Body of pancreas (tissue), 4 donors: ENCODE data around the gene TRAPPC12. TPM values are rescaled to one million over a fixed set of nuclear protein-coding genes. Genes with fewer than 3 reads are reported as not detected.

Experiments
- ATAC-seq: fragments of 150-250 bp; one replicate; pipeline ENCODE4 v1.9.1; 2016
- DNase-seq, 4 donors: peaks; one replicate each; pipeline ENCODE4 v3.0.0-alpha.2; 2019
- H3K27ac ChIP-seq, 4 donors: fragments of 200-600 bp; sonication (generic); 1 replicate in 3 of 4; 2 replicates in 1 of 4; pipeline versions ENCODE4 v1.5.1 to v1.6.1; 2016 to 2019; ENCODE audit warnings: mild to moderate bottlenecking in 1 of 4, mixed read lengths in 1 of 4, moderate library complexity in 1 of 4
- H3K27me3 ChIP-seq, 2 donors: fragments of 200-600 bp; sonication (generic); one replicate each; pipeline ENCODE4 v1.6.0; 2016; ENCODE audit warnings: mild to moderate bottlenecking in 1 of 2
- H3K36me3 ChIP-seq, 2 donors: fragments of 200-600 bp; sonication (generic); replicated peaks in 1 of 2; 2 replicates each; pipeline ENCODE4 v1.5.1; 2016; ENCODE audit warnings: low read depth in 2 of 2; ENCODE audit not compliant: insufficient read depth in 1 of 2
- H3K4me1 ChIP-seq: fragments of 200-600 bp; sonication (generic); one replicate; pipeline ENCODE4 v1.6.0; 2016
- H3K4me3 ChIP-seq, 2 donors: fragments of 200-600 bp; sonication (generic); 1 replicate in 1 of 2; 2 replicates in 1 of 2; pipeline ENCODE4 v1.5.1; 2016 to 2019
- H3K9me3 ChIP-seq, 3 donors: fragments of 200-600 bp; sonication (generic); 1 replicate in 2 of 3; 2 replicates in 1 of 3; pipeline ENCODE4 v1.5.1; 2016
- POLR2A ChIP-seq, 3 donors: fragments of 450-650 bp; IDR thresholded peaks; one replicate each; pipeline ENCODE4 v1.6.1; 2016; ENCODE audit warnings: antibody characterized with exemption in 3 of 3, mild to moderate bottlenecking in 2 of 3
- WGBS, 2 donors: methylation state at CpG; one replicate each; pipeline ENCODE4 v1.1.5; 2017; 5-methylcytosine and 5-hydroxymethylcytosine counted together
- intact Hi-C: fragments of 100-400 bp; cut with DNase I; formaldehyde crosslinking; loops from one replicate; pipeline ENCODE4 v1.15.1; 2023
- total RNA-seq, 2 donors: library from RNA; depleted of rRNA; stranded (reverse); fragments of >200 nt; gene quantifications; one replicate each; pipeline ENCODE4 v1.1.0, GENCODE V29; 2016
- TF ChIP-seq, protein P1 (sequence below), 7 experiments: fragments of 450-650 bp in 4 of 7; fragments of 200-600 bp in 3 of 7; sonication (generic) in 3 of 7; IDR thresholded peaks; one replicate each; pipeline ENCODE4 v1.5.1; 2016 to 2019; ENCODE audit warnings: antibody characterized with exemption in 7 of 7

Gene TRAPPC12
- total RNA-seq, 2 donors from 2014 or later, result 43.1 to 134 TPM

DNA sequence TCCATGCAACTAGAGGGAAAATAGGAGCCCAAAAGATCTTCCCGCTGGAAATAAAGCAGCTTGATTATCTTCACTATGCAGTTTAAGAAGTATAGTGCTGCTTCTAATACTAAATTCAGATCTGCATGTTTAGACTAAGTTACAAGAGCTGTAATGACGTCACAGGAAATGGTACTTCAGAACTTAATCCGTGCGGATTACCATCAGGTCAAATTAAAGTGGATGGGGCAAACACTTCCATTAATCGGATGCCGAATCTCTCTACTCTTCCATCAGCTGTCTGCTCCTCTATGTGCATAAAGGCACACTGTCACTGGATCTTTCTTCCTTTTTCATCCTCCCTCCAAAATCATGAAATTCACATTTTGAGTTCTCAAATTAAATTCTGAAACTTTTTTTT lies 52.6 kb downstream of the TRAPPC12 start:
- DNase-seq (no peak), ATAC-seq (no peak)
- no peak overlapping the region for H3K4me3 ChIP-seq
- TF ChIP-seq POLR2A (IDR thresholded peaks at IDR 0.05), result no peak
- TF ChIP-seq, protein P1, sequence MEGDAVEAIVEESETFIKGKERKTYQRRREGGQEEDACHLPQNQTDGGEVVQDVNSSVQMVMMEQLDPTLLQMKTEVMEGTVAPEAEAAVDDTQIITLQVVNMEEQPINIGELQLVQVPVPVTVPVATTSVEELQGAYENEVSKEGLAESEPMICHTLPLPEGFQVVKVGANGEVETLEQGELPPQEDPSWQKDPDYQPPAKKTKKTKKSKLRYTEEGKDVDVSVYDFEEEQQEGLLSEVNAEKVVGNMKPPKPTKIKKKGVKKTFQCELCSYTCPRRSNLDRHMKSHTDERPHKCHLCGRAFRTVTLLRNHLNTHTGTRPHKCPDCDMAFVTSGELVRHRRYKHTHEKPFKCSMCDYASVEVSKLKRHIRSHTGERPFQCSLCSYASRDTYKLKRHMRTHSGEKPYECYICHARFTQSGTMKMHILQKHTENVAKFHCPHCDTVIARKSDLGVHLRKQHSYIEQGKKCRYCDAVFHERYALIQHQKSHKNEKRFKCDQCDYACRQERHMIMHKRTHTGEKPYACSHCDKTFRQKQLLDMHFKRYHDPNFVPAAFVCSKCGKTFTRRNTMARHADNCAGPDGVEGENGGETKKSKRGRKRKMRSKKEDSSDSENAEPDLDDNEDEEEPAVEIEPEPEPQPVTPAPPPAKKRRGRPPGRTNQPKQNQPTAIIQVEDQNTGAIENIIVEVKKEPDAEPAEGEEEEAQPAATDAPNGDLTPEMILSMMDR (IDR thresholded peaks at IDR 0.05), result no peak
- no peaks in the 10 kb centered on the region for H3K4me1 ChIP-seq
- H3K36me3 ChIP-seq, result peaks cover 4 to 8% of the 10 kb centered on the region in 2 donors
- no peaks in the 10 kb centered on the region for H3K27me3 ChIP-seq
- WGBS, 2 donors, result 91 to 94% methylated on average over 6 of the region's 6 CpGs
- no peak overlapping the region for H3K27ac ChIP-seq
- intact Hi-C loops, result no loop called here
- no peaks in the 10 kb centered on the region for H3K9me3 ChIP-seq

DNA sequence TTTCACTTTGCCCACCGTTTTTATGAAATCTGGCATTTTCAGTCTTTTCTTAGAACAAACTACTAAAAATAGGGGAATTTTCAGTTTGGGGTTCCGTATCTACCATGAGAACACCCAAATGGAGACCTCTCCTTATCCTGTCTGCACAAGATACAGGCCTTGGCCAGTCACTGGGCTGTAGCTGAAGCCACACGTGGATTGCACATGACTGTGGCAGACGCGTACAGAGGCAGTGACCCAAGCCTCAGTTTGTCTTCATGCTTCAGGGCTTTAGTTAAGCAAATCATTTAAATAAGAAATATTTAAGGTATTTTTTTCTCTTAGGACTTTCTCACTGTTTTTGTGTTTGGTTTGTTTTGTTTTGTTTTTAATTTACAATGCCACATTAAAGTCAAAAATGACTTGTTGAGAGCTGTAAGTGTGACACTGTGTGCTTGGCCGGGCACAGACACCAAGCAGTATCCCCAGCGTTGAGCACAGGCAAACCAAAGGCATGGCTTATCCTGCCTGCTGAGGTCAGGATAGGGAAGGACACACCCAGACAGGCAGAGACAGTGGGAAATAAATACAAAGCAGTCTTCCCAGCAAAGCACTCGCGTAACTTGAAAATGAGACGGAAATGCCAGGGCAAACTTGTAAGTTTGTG lies 53.3 kb downstream of the TRAPPC12 start:
- ATAC-seq, result no peak
- no peaks in the 10 kb centered on the region for H3K9me3 ChIP-seq
- no peak overlapping the region for H3K27ac ChIP-seq
- TF ChIP-seq, protein P1 (IDR thresholded peaks at IDR 0.05), result no peak
- TF ChIP-seq POLR2A (IDR thresholded peaks at IDR 0.05), result no peak
- H3K4me1 ChIP-seq, result no peaks in the 10 kb centered on the region
- H3K4me3 ChIP-seq, result no peak overlapping the region
- H3K27me3 ChIP-seq, result no peaks in the 10 kb centered on the region
- DNase-seq, result no peak
- H3K36me3 ChIP-seq, result peaks cover 4 to 8% of the 10 kb centered on the region in 2 donors
- intact Hi-C loops, result no loop called here
- 87 to 93% methylated on average over 10 of the region's 10 CpGs for WGBS, 2 donors

DNA sequence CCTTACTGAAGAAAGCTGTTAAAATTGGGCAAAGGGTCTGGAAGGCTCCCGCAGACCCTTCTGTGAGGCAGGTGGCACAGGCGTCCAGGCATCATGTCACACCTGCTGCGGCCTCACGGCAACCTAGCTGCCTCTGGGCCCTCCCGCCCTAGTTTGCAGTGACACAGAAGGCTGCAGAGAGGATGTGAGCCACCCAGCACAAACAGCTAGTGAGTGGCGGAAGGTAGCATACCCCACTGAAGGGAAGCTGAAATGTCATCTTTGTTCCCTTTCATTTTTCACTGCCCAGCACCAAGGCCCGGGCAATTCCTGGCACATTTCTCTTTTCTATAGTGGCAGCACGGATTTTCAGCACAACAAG lies 53.8 kb downstream of the TRAPPC12 start:
- WGBS, 2 donors, result 83 to 90% methylated on average over 6 to 8 of the region's 8 CpGs
- no peak overlapping the region for H3K4me3 ChIP-seq
- ATAC-seq (no peak), DNase-seq (no peak)
- no peak overlapping the region for H3K27ac ChIP-seq
- H3K9me3 ChIP-seq, result no peaks in the 10 kb centered on the region
- no peaks in the 10 kb centered on the region for H3K27me3 ChIP-seq
- H3K4me1 ChIP-seq, result no peaks in the 10 kb centered on the region
- no peak for TF ChIP-seq POLR2A (IDR thresholded peaks at IDR 0.05)
- TF ChIP-seq, protein P1 (IDR thresholded peaks at IDR 0.05), result no peak
- H3K36me3 ChIP-seq, result peaks cover 4 to 8% of the 10 kb centered on the region in 2 donors
- intact Hi-C loops, result no loop called here

DNA sequence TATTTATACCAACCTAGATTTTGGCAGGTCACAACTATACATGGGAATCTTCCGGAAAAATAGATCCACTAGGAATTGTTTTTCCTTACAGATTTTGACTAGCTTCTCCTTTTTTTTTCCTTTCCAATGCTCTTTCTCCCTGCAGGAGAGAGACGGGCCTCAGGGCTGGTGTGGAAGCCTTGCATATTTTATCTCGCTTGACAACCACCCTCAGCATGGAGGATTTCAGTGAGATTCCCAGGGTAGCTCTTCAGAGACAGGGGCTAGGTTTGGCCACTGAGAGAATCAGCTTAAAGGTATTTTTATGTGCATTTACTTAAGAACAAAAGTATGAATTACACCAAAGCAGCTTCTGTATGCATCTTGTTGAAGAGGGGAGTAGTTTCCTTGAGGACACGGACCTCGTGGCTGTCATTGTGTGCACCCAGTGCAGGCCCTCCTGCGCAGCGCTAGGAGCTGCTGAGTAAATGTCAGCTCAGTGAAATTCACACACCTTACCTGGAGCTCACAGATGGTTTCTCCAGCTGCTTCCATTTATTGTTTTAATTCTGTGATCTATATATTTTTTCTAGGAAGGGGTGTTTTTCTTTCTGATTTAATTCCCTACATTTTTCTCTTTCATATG lies 54.4 kb downstream of the TRAPPC12 start:
- no peak for ATAC-seq
- H3K4me1 ChIP-seq, result no peaks in the 10 kb centered on the region
- no peak for TF ChIP-seq POLR2A (IDR thresholded peaks at IDR 0.05)
- TF ChIP-seq, protein P1 (IDR thresholded peaks at IDR 0.05), result no peak
- H3K27me3 ChIP-seq, result no peaks in the 10 kb centered on the region
- WGBS, 2 donors, result 89 to 95% methylated on average over 7 of the region's 7 CpGs
- no peak overlapping the region for H3K4me3 ChIP-seq
- no peak for DNase-seq
- peaks cover 4 to 7% of the 10 kb centered on the region in 2 donors for H3K36me3 ChIP-seq
- H3K9me3 ChIP-seq, result no peaks in the 10 kb centered on the region
- intact Hi-C loops, result no loop called here
- H3K27ac ChIP-seq, result no peak overlapping the region

DNA sequence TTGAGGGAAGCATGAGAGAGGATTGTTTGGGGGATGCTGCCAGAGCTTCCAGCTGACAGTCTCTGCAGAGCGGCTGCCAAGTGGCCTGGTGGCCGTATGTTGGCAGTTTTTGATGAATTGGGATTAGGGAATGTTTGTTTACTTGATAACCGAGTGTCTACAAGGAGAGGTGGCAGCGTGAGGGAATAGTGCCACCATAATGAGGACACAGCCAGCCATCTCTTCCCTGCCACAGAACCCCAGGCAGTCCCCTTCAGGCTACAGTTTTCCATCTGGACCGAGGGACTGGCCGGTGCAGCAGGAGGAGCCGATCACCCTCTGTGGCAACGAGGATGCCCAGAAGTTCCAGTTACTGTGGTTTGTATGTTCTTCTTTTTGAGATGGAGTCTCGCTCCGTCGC lies 55.2 kb downstream of the TRAPPC12 start:
- H3K27me3 ChIP-seq, result no peaks in the 10 kb centered on the region
- WGBS, 2 donors, result 73 to 80% methylated on average over 9 to 11 of the region's 11 CpGs
- intact Hi-C loops, result no loop called here
- H3K4me1 ChIP-seq, result no peaks in the 10 kb centered on the region
- ATAC-seq (no peak), DNase-seq (no peak)
- H3K36me3 ChIP-seq, result peaks cover 3 to 4% of the 10 kb centered on the region in 2 donors
- TF ChIP-seq POLR2A (IDR thresholded peaks at IDR 0.05), result no peak
- TF ChIP-seq, protein P1 (IDR thresholded peaks at IDR 0.05), result no peak
- H3K4me3 ChIP-seq, result no peak overlapping the region
- no peak overlapping the region for H3K27ac ChIP-seq
- no peaks in the 10 kb centered on the region for H3K9me3 ChIP-seq
